Calu3 (cell line): ENCODE results near the gene CDH22. TPM values are rescaled to one million over a fixed set of nuclear protein-coding genes. Genes with fewer than 3 reads are reported as not detected.

Experiments
- BruUV-seq: library from RNA; stranded (reverse); fragments of 400-500 nt; replicated peaks from 2 replicates; lab custom pipeline; 2021; lab: Mats Ljungman, UMichigan
- CTCF ChIA-PET: fragments of 300-600 bp; sonication (Branson Sonifier 250); formaldehyde crosslinking; loops from one replicate; lab custom pipeline; 2022; ENCODE audit warnings: antibody characterized with exemption; lab: Charles Lee
- DNase-seq: peaks from one replicate; pipeline ENCODE4 v3.0.0; 2022
- H3K27ac Mint-ChIP-seq: one replicate; pipeline ENCODE4 v1.8.0; 2022; ENCODE audit warnings: mixed read lengths; ENCODE audit not compliant: unreplicated experiment
- H3K27me3 Mint-ChIP-seq: one replicate; pipeline ENCODE4 v1.8.0; 2022; ENCODE audit warnings: mixed read lengths; ENCODE audit not compliant: unreplicated experiment
- H3K36me3 Mint-ChIP-seq: one replicate; pipeline ENCODE4 v1.8.0; 2022; ENCODE audit warnings: mild to moderate bottlenecking, moderate library complexity, mixed read lengths; ENCODE audit not compliant: insufficient read depth, unreplicated experiment
- H3K4me1 Mint-ChIP-seq: one replicate; pipeline ENCODE4 v1.8.0; 2022; ENCODE audit warnings: mild to moderate bottlenecking, low read depth, mixed read lengths; ENCODE audit not compliant: unreplicated experiment
- H3K4me3 Mint-ChIP-seq: one replicate; pipeline ENCODE4 v1.8.0; 2022; ENCODE audit warnings: mild to moderate bottlenecking, low read depth, moderate library complexity, mixed read lengths; ENCODE audit not compliant: unreplicated experiment
- H3K9me3 Mint-ChIP-seq: one replicate; pipeline ENCODE4 v1.8.0; 2022; ENCODE audit warnings: low read depth, mixed read lengths; ENCODE audit not compliant: unreplicated experiment
- intact Hi-C: fragments of 100-400 bp; cut with micrococcal nuclease; formaldehyde crosslinking; loops from one replicate; pipeline ENCODE4 v1.10.0; 2022; ENCODE audit not compliant: unreplicated experiment
- total RNA-seq: library from RNA; stranded (reverse); gene quantifications from 2 replicates; pipeline ENCODE4 v1.2.3, GENCODE V29; 2022
- TF ChIP-seq, protein P1 (sequence below): fragments of 200-600 bp; IDR thresholded peaks from one replicate; pipeline ENCODE4 v1.8.0; 2022; ENCODE audit warnings: antibody characterized with exemption; ENCODE audit not compliant: unreplicated experiment

The CDH22 gene
- total RNA-seq, 1 experiment from 2014 or later, result not detected

DNA sequence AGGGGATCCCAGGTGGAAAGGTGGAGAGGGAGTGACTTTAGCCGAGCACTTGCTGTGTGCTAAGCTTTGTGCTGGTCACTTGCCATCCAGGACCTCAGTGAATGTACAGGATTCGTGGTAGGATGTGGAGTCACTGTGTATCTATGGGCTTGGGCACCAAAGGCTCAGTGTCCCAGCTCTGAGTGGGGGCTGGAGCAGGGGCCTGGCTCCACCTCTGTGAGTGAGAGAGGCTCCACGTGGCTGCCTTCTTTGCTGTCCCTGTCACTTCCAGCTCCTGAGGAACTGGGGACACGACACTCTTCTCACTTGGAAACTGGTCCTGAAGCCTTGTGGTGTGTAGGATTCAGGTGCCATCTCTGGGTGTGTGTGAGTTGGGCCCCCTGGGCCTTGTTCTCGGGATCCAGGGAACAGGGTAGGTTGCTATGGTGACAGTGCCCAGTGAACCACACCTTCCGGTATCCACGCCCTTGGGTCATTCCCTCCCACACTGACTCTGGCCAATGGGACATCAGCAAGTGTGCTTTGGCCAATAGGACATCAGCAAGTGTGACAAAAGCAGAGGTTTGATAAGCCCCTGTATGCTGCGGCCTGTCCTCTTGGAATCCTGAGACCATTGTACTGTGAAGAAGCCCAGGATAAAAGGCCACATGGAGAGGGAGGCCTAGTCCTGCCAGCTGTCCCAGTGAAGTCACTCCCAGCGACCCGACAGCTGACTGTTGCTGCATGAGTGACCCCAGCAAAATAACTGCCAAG, 87.7 kb downstream of the CDH22 start:
- H3K4me1 Mint-ChIP-seq, result peaks cover 2% of the 10 kb centered on the region
- no peak overlapping the region for H3K4me3 Mint-ChIP-seq
- H3K36me3 Mint-ChIP-seq, result no peaks in the 10 kb centered on the region
- H3K27ac Mint-ChIP-seq, result no peak overlapping the region
- CTCF ChIA-PET, result interaction anchor here (0.7 kb wide), 1 partner anchor 421 kb away, joined by 4 read pairs; no protein-coding TSS in a partner anchor
- TF ChIP-seq, protein P1, sequence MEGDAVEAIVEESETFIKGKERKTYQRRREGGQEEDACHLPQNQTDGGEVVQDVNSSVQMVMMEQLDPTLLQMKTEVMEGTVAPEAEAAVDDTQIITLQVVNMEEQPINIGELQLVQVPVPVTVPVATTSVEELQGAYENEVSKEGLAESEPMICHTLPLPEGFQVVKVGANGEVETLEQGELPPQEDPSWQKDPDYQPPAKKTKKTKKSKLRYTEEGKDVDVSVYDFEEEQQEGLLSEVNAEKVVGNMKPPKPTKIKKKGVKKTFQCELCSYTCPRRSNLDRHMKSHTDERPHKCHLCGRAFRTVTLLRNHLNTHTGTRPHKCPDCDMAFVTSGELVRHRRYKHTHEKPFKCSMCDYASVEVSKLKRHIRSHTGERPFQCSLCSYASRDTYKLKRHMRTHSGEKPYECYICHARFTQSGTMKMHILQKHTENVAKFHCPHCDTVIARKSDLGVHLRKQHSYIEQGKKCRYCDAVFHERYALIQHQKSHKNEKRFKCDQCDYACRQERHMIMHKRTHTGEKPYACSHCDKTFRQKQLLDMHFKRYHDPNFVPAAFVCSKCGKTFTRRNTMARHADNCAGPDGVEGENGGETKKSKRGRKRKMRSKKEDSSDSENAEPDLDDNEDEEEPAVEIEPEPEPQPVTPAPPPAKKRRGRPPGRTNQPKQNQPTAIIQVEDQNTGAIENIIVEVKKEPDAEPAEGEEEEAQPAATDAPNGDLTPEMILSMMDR, result no peak
- no TSS peak for BruUV-seq
- intact Hi-C loops, result no loop called here
- H3K27me3 Mint-ChIP-seq, result peaks cover 50% of the 10 kb centered on the region
- DNase-seq, result peak; percentile 30
- H3K9me3 Mint-ChIP-seq, result no peaks in the 10 kb centered on the region

- peaks cover 9% of the 10 kb centered on the region for H3K4me1 Mint-ChIP-seq
Observed at GRCh38 chr20:46219920-46220319, 88.4 kb downstream of the CDH22 start.

GRCh38 chr20:46219190-46219589, 89.1 kb downstream of the CDH22 start:
- Mint-ChIP-seq H3K4me1 (peaks cover 17% of the 10 kb centered on the region), H3K27ac (no peak overlapping the region), H3K27me3 (peaks cover 45% of the 10 kb centered on the region), H3K4me3 (no peak overlapping the region), H3K36me3 (no peaks in the 10 kb centered on the region), H3K9me3 (no peaks in the 10 kb centered on the region)
- BruUV-seq, result no TSS peak
- CTCF ChIA-PET, result no interaction called here
- DNase-seq, result no peak
- TF ChIP-seq, protein P1, result no peak
- intact Hi-C loops, result no loop called here

More at GRCh38 chr20:46219920-46220319, 88.4 kb downstream of the CDH22 start:
- Mint-ChIP-seq H3K36me3 (no peaks in the 10 kb centered on the region), H3K27me3 (peaks cover 45% of the 10 kb centered on the region), H3K9me3 (no peaks in the 10 kb centered on the region), H3K27ac (no peak overlapping the region), H3K4me3 (no peak overlapping the region)
- TF ChIP-seq, protein P1, result no peak
- BruUV-seq, result no TSS peak
- intact Hi-C loops, result no loop called here
- CTCF ChIA-PET, result interaction anchor here (0.7 kb wide), 1 partner anchor 420 kb away, joined by 4 read pairs; no protein-coding TSS in a partner anchor
- DNase-seq, result no peak

GRCh38 chr20:46218656-46219055, 89.6 kb downstream of the CDH22 start:
- H3K36me3 Mint-ChIP-seq, result no peaks in the 10 kb centered on the region
- peaks cover 45% of the 10 kb centered on the region for H3K27me3 Mint-ChIP-seq
- intact Hi-C loops, result no loop called here
- no peak overlapping the region for H3K27ac Mint-ChIP-seq
- DNase-seq, result no peak
- H3K4me3 Mint-ChIP-seq, result no peak overlapping the region
- no peaks in the 10 kb centered on the region for H3K9me3 Mint-ChIP-seq
- H3K4me1 Mint-ChIP-seq, result peaks cover 20% of the 10 kb centered on the region
- no TSS peak for BruUV-seq
- TF ChIP-seq, protein P1, result no peak
- CTCF ChIA-PET, result no interaction called here
